HG02870 (cell line): Measurements from ENCODE around the gene UGT1A6.
"Not testable (repeated sequence)": the region's sequence is repeated elsewhere in the genome, so short reads cannot be mapped to it uniquely, and the experiment has no call there.

ENCODE experiments used
- ATAC-seq: cut with Tn5 transposase; IDR thresholded peaks from one replicate; pipeline ENCODE4 v1.9.1; 2021; ENCODE audit warnings: mild to moderate bottlenecking, moderate library complexity; ENCODE audit not compliant: unreplicated experiment

The UGT1A6 gene

DNA sequence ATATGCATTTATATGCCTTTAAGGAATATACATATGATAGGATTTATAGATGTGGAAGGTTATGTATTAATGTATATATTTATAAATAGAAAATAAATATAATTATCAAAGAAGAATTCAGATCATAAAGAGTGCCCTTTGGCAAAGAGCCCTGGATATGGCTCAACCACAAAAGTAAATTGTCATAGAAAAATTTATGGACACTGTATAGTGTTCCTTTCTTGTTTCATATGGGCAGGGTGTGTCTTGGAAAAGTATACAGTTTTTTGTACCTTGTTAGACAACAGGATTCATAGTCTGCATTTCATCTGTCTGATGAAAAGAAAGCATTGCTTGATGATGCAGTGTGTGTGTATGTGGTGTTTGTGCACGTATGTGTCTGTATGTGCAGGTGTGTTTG lies 8.1 kb upstream of the UGT1A6 start:
- no peak for ATAC-seq

GRCh38 chr2:233686928-233687327 lies 5.8 kb upstream of the UGT1A6 start:
- ATAC-seq, result no peak

GRCh38 chr2:233688341-233688740 lies 4.3 kb upstream of the UGT1A6 start:
- no peak for ATAC-seq

GRCh38 chr2:233689031-233689430 lies 3.7 kb upstream of the UGT1A6 start:
- ATAC-seq, result no peak

DNA sequence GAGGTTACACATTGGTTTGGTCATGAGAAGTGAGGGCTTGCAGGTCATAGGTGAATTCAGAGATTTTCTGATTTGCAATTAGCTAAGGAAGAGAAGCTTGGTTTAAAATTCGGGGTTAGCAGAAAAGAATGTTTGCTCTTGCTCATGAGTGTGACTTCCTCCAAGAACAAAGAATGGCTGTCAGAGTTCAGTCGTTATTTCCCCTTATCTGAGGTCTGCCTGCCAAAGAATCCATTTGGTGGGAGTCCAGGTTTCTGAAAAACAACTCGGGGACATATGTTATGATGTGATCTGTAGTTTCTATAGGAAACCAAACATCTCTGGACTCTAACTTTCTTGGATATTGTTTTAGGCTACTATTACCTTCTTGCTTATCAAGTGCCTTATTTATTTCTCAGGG lies 3.2 kb upstream of the UGT1A6 start:
- ATAC-seq, result no peak

DNA sequence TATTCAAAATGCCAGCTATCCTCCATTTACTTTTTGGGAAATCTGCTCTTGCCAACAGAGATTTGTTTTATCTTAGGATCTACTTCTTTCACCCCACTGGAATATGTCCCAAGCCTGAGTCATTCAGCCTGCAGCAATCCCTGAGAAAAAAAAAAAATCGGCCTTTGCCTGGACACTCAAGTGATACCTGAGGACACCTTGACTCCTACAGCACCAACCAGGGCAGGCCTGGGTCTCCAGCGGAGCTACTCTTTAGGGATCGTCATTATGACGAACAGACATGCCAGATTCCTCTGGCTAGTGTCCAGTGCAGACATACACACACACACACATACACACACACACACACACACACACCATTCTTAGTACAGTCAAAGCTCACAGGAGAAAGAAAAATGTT lies 2.2 kb upstream of the UGT1A6 start:
- no peak for ATAC-seq

DNA sequence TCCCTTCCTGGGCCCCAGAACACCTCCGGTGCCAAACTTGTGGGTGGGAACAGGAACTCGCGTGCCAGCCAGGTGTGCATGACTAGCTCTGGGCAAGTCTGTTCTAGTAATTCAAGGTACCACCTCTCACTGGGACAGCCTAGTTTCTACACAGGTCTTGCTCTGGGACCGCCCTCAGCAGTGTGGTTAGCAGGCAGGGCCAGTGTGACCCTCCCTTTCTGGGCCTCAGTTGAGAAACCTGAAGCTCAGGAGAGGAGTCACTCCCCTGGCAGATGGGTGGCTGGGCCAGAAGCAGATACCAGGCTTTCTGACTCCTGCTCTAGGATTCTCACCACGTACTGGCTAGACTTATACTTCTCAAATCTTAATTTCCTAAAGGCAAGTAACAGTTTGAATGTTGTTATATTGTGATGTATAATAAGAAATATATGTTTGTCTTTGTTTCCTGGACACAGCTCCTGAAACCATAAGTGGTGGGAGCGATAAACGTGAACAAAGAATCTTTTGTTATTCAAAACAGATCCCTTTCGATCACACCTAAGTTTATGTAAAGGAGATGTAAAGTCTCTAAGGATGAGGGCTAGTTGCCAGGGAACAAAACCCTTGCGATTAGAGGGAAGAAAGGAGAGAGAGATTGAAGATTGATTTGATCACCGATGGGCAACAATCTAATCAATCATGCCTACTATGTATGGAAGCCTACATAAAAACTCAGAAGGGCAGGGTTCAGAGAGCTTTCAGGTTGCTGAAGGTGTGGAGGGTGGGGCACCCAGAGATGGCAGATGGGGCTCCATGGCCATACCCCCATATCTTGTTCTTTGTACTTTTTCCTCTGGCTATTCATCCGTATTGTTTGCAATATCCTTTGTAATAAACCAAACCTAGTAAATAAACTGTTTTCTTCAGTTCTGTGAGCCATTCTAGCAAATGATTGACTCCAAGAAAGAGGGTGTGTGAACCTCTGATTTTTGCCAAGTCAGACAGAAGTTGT lies 952 bp upstream of the UGT1A6 start:
- no peak for ATAC-seq

DNA sequence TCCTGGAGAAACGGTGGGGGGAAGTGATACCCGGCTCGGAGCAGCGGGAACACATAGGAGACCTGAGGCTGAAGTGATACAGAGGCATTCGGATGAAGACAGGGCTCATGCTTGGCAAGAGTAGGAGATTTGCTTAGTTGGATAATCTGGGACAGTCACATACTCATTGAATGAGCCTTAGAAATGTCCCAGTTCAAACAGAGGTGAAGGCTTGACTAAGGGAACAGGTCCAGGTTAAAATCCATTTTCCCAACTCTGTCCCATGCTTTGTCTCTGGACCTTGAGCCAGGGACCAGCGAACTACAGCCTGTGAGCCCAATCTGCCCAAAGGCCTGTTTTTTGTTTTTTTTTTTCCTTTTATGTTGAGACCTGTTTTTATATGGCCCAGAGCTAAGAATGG lies 1.3 kb downstream of the UGT1A6 start:
- ATAC-seq, result no peak

GRCh38 chr2:233698740-233699139 lies 6.0 kb downstream of the UGT1A6 start:
- ATAC-seq, result no peak

GRCh38 chr2:233699424-233700027 lies 6.8 kb downstream of the UGT1A6 start:
- no peak for ATAC-seq

DNA sequence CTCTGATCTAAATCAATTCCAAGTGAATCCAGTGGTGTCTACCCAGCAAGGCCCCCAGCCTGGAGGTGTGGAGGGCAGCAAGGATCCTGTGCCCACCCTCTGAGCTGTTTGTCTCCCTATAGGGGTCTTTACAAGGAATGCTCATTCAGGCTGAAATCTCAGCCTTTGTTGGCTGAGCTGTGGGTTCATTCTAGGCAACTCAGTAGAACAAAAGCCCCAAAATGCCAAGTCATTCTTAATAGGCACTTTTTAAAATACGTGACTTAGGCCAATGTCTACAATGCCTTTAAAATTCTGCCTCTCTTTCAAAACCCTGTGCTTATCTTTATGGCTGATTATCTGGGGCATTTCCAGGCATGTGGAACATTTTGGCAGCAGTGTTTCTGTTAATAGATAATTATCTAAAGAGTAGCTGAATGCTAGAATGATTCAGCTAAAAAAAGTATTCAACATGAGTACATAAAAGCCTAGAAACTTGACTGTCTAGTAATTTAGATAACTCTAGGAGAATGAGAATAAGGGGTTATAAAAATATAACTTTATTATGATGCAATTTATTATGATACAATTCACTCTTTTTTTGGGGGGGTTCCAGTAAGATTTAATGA lies 7.4 kb downstream of the UGT1A6 start:
- no peak for ATAC-seq

DNA sequence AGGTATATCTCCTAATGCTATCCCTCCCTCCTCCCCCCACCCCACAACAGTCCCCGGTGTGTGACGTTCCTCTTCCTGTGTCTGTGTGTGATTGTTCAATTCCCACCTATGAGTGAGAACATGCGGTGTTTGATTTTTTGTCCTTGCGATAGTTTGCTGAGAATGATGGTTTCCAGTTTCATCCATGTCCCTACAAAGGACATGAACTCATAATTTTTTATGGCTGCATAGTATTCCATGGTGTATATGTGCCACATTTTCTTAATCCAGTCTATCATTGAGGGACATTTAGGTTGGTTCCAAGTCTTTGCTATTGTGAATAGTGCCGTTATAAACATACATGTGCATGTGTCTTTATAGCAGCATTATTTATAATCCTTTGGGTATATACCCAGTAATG lies 8.2 kb downstream of the UGT1A6 start:
- not testable (repeated sequence) for ATAC-seq

DNA sequence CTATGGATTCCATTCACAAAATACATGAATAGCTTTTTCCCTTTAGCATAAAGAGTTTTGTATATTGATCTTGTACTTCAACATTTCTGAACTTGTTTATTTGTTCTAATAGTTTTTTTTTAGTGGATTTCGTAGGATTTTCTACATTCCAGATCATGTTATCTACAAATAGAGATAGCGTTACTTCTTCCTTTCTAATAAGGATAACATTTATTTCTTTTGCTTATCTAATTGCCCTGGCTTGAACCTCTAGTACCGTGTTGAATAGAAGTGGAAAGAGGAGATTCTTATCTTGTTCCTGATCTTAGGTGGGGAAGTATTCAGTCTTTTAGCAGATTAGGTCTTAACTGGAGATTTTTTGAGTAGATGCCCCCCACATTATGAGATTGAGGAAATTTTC lies 9.5 kb downstream of the UGT1A6 start:
- ATAC-seq, result no peak

- ATAC-seq, result no peak
These were observed 13.3 kb downstream of the UGT1A6 start for GRCh38 chr2:233705911-233706506.

DNA sequence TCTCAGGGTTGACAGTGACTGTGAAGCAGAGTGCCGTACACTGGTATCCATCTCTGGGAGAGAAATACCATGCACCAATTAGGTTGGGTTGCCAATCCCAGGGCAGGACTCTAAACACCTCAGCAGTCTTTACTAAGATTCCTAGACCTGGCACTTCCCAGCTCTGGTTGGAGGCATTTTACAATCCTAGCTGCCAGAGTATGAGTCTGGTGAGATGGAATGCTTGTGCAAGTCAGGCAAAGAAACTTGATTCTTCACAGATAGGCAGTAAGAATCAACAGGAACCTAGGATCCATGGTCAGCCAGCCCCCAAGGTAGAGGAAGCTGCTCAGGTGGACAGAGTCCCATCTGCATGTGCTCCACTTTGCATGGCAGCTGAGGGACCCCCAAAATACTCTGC lies 14.0 kb downstream of the UGT1A6 start:
- no peak for ATAC-seq

- no peak for ATAC-seq
These were observed 15.4 kb downstream of the UGT1A6 start for GRCh38 chr2:233707940-233708644.

GRCh38 chr2:233708942-233709341 lies 16.3 kb downstream of the UGT1A6 start:
- ATAC-seq, result no peak

DNA sequence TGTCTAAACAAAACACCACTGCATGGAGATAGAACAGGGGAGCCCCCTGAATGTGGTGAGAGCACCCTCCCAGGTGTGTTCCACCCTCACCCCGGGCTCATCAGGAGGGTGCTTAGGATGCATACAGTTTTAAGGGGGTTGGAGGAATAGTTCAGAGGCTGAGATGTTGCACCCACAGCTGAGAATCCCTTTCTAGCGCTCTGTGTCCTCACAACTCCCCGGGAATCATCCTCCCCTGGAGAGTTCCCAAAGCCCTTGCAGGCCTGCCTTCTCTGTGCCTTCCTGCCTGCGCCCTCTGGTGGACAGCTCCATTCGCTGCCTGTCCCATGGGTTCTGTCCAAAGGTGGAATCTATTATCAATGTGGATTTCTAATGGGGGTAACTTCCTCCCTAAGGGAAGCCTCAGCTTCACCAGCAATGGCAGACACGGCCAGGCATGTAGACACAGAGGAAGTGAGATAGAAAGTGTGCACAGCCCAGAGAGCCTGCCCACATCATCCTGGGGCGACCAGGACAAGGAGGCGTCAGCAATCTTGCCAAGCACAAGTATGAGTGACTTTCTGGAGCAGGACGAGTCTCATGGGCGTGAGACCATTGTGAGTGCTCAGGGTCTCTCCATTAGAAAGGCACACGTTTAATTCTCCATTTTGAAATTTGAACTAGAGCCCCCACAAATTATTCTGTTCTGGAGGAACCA lies 18.8 kb downstream of the UGT1A6 start:
- no peak for ATAC-seq

GRCh38 chr2:233712611-233713261 lies 20.0 kb downstream of the UGT1A6 start, which contains the start of gene UGT1A5:
TSS of gene UGT1A5 (plus strand) at chr2:233712907. CDS start at chr2:233712992, 85 bp downstream.
- ATAC-seq, result no peak

DNA sequence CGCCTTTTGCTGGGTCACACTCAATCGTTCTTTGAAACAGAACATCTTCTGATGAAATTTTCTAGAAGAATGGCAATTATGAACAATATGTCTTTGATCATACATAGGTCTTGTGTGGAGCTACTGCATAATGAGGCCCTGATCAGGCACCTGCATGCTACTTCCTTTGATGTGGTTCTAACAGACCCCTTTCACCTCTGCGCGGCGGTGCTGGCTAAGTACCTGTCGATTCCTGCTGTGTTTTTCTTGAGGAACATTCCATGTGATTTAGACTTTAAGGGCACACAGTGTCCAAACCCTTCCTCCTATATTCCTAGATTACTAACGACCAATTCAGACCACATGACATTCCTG lies 20.5 kb downstream of the UGT1A6 start:
- ATAC-seq, result no peak
